Dendritic cell treated with granulocyte-macrophage colony-stimulating factor and Interleukin-4, amounts not matched to agents 40 ng/mL and 50 ng/mL, for 4 days (primary cell): ENCODE data around the gene HHAT.
"Not testable (repeated sequence)": the region's sequence is repeated elsewhere in the genome, so short reads cannot be mapped to it uniquely, and the experiment has no call there.

Source experiments
- H3K27ac Mint-ChIP-seq: one replicate; pipeline ENCODE4 v1.8.0; 2022; ENCODE audit warnings: mild to moderate bottlenecking, mixed read lengths
- H3K27me3 Mint-ChIP-seq: one replicate; pipeline ENCODE4 v1.8.0; 2022; ENCODE audit warnings: mild to moderate bottlenecking, mixed read lengths
- H3K36me3 Mint-ChIP-seq: one replicate; pipeline ENCODE4 v1.8.0; 2022; ENCODE audit warnings: low read depth, mixed read lengths
- H3K4me1 Mint-ChIP-seq: one replicate; pipeline ENCODE4 v1.8.0; 2022; ENCODE audit warnings: low read depth, mixed read lengths
- H3K4me3 Mint-ChIP-seq: one replicate; pipeline ENCODE4 v1.8.0; 2022; ENCODE audit warnings: mild to moderate bottlenecking, moderate library complexity, mixed read lengths
- H3K9me3 Mint-ChIP-seq: one replicate; pipeline ENCODE4 v1.8.0; 2022; ENCODE audit warnings: mixed read lengths
- intact Hi-C: fragments of 100-400 bp; cut with micrococcal nuclease; formaldehyde crosslinking; loops from one replicate; pipeline ENCODE4 v1.15.0; 2022

HHAT gene

GRCh38 chr1:210655511-210655910 is 326.8 kb downstream of the HHAT start:
- Mint-ChIP-seq H3K36me3 (no peaks in the 10 kb centered on the region), H3K4me3 (no peak overlapping the region), H3K27ac (no peak overlapping the region), H3K9me3 (peaks cover 21% of the 10 kb centered on the region), H3K4me1 (no peaks in the 10 kb centered on the region), H3K27me3 (no peaks in the 10 kb centered on the region)
- intact Hi-C loops: no loop called here

GRCh38 chr1:210657806-210658205 is 329.1 kb downstream of the HHAT start:
- Mint-ChIP-seq H3K9me3 (peaks cover 21% of the 10 kb centered on the region), H3K4me3 (no peak overlapping the region), H3K4me1 (no peaks in the 10 kb centered on the region), H3K27ac (no peak overlapping the region), H3K36me3 (no peaks in the 10 kb centered on the region), H3K27me3 (no peaks in the 10 kb centered on the region)
- intact Hi-C loops: no loop called here

GRCh38 chr1:210661520-210661919 is 332.8 kb downstream of the HHAT start:
- H3K27ac Mint-ChIP-seq, H3K36me3 Mint-ChIP-seq, H3K9me3 Mint-ChIP-seq, H3K4me3 Mint-ChIP-seq, H3K4me1 Mint-ChIP-seq, H3K27me3 Mint-ChIP-seq, intact Hi-C loops: not testable (repeated sequence)

GRCh38 chr1:210662291-210663050 is 333.8 kb downstream of the HHAT start:
- H3K27me3 Mint-ChIP-seq: no peaks in the 10 kb centered on the region
- H3K9me3 Mint-ChIP-seq: peaks cover 10% of the 10 kb centered on the region
- no peak overlapping the region for H3K4me3 Mint-ChIP-seq
- no peaks in the 10 kb centered on the region for H3K4me1 Mint-ChIP-seq
- intact Hi-C loops: no loop called here
- no peaks in the 10 kb centered on the region for H3K36me3 Mint-ChIP-seq
- H3K27ac Mint-ChIP-seq: no peak overlapping the region

- H3K9me3 Mint-ChIP-seq: peaks cover 9% of the 10 kb centered on the region
- no peaks in the 10 kb centered on the region for H3K36me3 Mint-ChIP-seq
- no peak overlapping the region for H3K27ac Mint-ChIP-seq
- no peaks in the 10 kb centered on the region for H3K27me3 Mint-ChIP-seq
- no peak overlapping the region for H3K4me3 Mint-ChIP-seq
- H3K4me1 Mint-ChIP-seq: no peaks in the 10 kb centered on the region
- intact Hi-C loops: no loop called here
Measured at GRCh38 chr1:210663730-210664573, 335.2 kb downstream of the HHAT start.

GRCh38 chr1:210669951-210670350 is 341.2 kb downstream of the HHAT start:
- intact Hi-C loops: no loop called here
- H3K36me3 Mint-ChIP-seq: no peaks in the 10 kb centered on the region
- no peak overlapping the region for H3K4me3 Mint-ChIP-seq
- H3K9me3 Mint-ChIP-seq: peaks cover 9% of the 10 kb centered on the region
- H3K4me1 Mint-ChIP-seq: no peaks in the 10 kb centered on the region
- no peak overlapping the region for H3K27ac Mint-ChIP-seq
- no peaks in the 10 kb centered on the region for H3K27me3 Mint-ChIP-seq

- no peaks in the 10 kb centered on the region for H3K27me3 Mint-ChIP-seq
- no peaks in the 10 kb centered on the region for H3K9me3 Mint-ChIP-seq
- H3K27ac Mint-ChIP-seq: no peak overlapping the region
- H3K4me1 Mint-ChIP-seq: no peaks in the 10 kb centered on the region
- intact Hi-C loops: no loop called here
- H3K36me3 Mint-ChIP-seq: no peaks in the 10 kb centered on the region
- no peak overlapping the region for H3K4me3 Mint-ChIP-seq
Measured at GRCh38 chr1:210674151-210674550, 345.4 kb downstream of the HHAT start.

- no peaks in the 10 kb centered on the region for H3K27me3 Mint-ChIP-seq
- H3K4me1 Mint-ChIP-seq: peaks cover 8% of the 10 kb centered on the region
- no peaks in the 10 kb centered on the region for H3K36me3 Mint-ChIP-seq
- H3K9me3 Mint-ChIP-seq: no peaks in the 10 kb centered on the region
- intact Hi-C loops: no loop called here
- H3K27ac Mint-ChIP-seq: no peak overlapping the region
- H3K4me3 Mint-ChIP-seq: no peak overlapping the region
Measured at GRCh38 chr1:210676539-210676938, 347.8 kb downstream of the HHAT start.

- Mint-ChIP-seq H3K4me3 (no peak overlapping the region), H3K27ac (no peak overlapping the region), H3K27me3 (no peaks in the 10 kb centered on the region), H3K36me3 (no peaks in the 10 kb centered on the region), H3K9me3 (no peaks in the 10 kb centered on the region), H3K4me1 (peaks cover 8% of the 10 kb centered on the region)
- intact Hi-C loops: no loop called here
Measured at GRCh38 chr1:210677533-210677932, 348.8 kb downstream of the HHAT start.

- no peaks in the 10 kb centered on the region for H3K27me3 Mint-ChIP-seq
- no peaks in the 10 kb centered on the region for H3K9me3 Mint-ChIP-seq
- no peak overlapping the region for H3K27ac Mint-ChIP-seq
- H3K36me3 Mint-ChIP-seq: no peaks in the 10 kb centered on the region
- intact Hi-C loops: no loop called here
- H3K4me3 Mint-ChIP-seq: no peak overlapping the region
- H3K4me1 Mint-ChIP-seq: peaks cover 8% of the 10 kb centered on the region
Measured at GRCh38 chr1:210678306-210678705, 349.6 kb downstream of the HHAT start.

GRCh38 chr1:210681158-210681557 is 352.5 kb downstream of the HHAT start:
- Mint-ChIP-seq H3K4me1 (peaks cover 8% of the 10 kb centered on the region), H3K9me3 (no peaks in the 10 kb centered on the region), H3K27ac (no peak overlapping the region), H3K27me3 (no peaks in the 10 kb centered on the region), H3K36me3 (no peaks in the 10 kb centered on the region), H3K4me3 (no peak overlapping the region)
- intact Hi-C loops: no loop called here

GRCh38 chr1:210683403-210684047 is 354.8 kb downstream of the HHAT start:
- Mint-ChIP-seq H3K4me3 (no peak overlapping the region), H3K9me3 (no peaks in the 10 kb centered on the region), H3K36me3 (no peaks in the 10 kb centered on the region), H3K27me3 (no peaks in the 10 kb centered on the region), H3K27ac (no peak overlapping the region), H3K4me1 (peaks cover 8% of the 10 kb centered on the region)
- intact Hi-C loops: no loop called here

- Mint-ChIP-seq H3K4me1 (peaks cover 8% of the 10 kb centered on the region), H3K36me3 (no peaks in the 10 kb centered on the region), H3K27ac (no peak overlapping the region), H3K27me3 (no peaks in the 10 kb centered on the region), H3K9me3 (no peaks in the 10 kb centered on the region), H3K4me3 (no peak overlapping the region)
- intact Hi-C loops: no loop called here
Measured at GRCh38 chr1:210684466-210685294, 356.0 kb downstream of the HHAT start.
